ENCODE data around the gene MAP4K3.
"Not testable (repeated sequence)": the region's sequence is repeated elsewhere in the genome, so short reads cannot be mapped to it uniquely, and the experiment has no call there.

Gene MAP4K3

GRCh38 chr2:39368376-39368775 lies 68.7 kb downstream of the MAP4K3 start:
- no peak for DNase-seq

- DNase-seq: no peak
Observed at GRCh38 chr2:39362595-39362994, 74.5 kb downstream of the MAP4K3 start.

- no peak for DNase-seq
Observed at GRCh38 chr2:39361511-39361910, 75.6 kb downstream of the MAP4K3 start.

DNA sequence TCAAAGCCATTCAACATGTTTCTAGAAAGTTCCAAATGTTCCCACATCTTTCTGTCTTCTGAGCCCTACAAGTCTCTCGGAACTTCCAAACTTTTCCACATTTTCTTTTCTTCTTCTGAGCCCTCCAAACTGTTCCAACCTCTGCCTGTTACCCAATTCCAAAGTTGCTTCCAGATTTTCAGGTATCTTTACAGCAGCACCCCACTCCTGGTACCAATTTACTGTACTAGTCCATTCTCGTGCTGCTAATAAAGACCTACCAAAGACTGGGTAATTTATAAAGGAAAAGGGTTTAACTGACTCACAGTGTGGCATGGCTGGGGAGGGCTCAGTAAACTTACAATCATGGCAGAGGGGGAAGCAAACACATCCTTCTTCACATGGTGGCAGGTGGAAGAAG lies 76.7 kb downstream of the MAP4K3 start:
- not testable (repeated sequence) for DNase-seq

DNA sequence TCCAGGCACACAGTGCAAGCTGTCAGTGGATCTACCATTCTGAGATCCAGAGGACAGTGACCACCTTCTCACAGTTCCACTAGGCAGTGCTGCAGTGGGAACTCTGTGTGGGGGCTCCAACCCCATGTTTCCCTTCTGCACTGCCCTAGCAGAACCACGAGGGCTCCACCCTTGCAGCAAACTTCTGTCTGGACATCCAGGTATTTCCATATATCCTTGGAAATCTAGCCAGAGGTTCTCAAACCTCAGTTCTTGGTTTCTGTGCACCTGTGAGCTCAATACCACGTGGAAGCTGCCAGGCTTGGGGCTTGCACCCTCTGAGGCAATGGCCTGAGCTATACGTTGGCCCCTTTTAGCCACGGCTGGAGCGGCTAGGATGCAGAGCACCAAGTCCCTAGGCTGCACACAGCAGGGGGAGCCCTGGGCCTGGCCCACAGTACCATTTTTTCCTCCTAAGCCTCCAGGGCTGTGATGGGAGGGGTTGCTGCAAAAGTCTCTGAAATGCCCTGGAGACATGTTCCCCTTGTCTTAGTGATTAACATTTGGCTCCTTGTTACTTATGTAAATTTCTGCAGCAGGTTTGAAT lies 77.5 kb downstream of the MAP4K3 start:
- peak; percentile 9 for DNase-seq

DNA sequence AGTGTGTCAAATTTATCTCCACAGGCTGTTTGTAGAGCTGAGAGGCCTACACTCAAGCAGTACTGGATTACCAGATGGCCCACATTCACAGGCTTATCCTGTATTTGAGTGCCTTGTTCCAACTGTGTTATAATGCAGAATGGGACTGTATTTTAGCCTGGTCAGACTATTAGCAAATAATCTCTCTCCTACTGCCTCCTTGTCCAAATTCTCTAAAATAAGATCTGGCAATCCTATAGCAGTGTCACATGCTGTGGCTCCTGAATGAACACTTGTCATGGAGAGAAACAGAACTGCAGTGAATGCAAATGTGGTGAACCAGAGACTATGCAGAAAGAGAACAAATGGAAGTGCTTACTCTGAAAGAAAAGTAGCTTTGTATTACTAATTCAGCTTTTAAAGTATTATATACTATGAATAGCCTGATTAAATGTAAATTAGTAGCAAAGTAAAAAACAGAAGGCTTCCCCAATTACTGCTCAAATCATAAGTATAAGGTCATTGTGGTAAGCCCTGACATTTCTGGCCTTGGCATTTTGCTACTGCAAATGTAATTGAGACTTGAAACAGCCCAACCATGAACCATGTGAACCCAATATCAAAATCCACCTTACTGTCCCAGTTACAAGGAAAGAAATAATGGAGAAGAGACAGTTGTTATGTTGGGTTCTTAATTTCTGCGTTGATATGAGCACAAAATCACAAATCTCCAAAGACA lies 80.0 kb downstream of the MAP4K3 start:
- no peak for DNase-seq

DNA sequence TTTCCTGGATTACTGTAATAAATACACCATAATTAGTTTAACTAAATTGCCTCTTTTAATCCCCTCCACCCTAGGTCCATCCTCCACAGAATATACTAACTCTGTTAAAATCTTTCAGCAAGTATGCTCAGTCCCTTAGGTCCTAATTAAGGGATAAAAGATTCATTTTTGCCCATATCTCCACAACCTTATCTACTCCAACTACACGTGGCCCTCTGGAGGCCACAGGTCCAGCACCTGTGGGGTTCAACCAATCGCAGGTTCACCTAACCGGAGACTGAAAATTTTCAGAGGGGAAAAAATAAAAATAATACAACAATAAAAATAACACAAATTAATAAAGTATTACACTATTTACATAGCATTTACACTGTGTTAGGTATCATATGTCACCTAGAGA lies 86.4 kb downstream of the MAP4K3 start:
- DNase-seq: no peak

DNA sequence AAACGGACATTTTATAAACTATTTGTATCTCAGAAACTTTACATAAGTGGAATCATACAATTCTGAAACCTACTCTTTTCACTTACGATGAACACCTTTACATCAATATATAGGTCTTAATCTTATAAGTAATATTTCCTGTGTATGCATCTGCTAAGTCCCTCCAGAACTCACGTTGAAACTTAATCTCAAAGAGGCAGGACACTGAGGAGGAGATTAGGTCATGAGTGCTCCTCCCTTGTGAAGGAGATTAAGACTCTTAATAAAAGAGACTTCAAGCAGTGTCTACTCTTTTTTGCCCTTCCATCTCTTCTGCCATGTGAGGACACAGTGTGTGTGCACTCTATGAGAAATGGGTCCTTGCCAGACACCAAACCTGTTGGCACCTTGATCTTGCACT lies 98.6 kb downstream of the MAP4K3 start:
- no peak for DNase-seq

- peak; percentile 9 for DNase-seq
Observed at GRCh38 chr2:39335930-39336329, 101.2 kb downstream of the MAP4K3 start.

GRCh38 chr2:39334978-39335377 lies 102.1 kb downstream of the MAP4K3 start:
- DNase-seq: no peak

GRCh38 chr2:39334529-39334928 lies 102.6 kb downstream of the MAP4K3 start:
- no peak for DNase-seq

- DNase-seq: peak; percentile 3
Observed at GRCh38 chr2:39326644-39327043, 110.4 kb downstream of the MAP4K3 start.

GRCh38 chr2:39325966-39326365 lies 111.1 kb downstream of the MAP4K3 start:
- no peak for DNase-seq

DNA sequence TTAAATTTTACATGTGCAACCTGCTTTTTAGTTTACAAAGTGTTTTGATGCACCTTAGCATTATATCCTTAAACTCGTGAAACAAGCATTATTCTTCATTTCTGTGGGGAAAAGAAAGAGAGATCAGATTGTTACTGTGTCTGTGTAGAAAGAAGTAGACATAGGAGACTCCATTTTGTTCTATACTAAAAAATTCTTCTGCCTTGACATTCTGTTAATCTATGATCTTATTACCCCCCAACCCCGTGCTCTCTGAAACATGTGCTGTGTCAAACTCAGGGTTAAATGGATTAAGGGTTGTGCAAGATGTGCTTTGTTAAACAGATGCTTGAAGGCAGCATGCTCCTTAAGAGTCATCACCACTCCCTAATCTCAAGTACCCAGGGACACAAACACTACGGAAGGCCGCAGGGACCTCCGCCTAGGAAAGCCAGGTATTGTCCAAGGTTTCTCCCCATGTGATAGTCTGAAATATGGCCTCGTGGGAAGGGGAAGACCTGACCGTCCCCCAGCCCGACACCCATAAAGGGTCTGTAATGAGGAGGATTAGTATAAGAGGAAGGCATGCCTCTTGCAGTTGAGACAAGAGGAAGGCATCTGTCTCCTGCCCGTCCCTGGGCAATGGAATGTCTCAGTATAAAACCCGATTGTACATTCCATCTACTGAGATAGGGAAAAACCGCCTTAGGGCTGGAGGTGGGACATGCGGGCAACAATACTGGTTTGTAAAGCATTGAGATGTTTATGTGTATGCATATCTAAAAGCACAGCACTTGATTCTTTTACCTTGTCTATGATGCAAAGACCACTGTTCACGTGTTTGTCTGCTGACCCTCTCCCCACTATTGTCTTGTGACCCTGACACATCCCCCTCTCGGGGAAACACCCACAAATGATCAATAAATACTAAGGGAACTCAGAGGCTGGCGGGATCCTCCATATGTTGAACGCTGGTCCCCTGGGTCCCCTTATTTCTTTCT lies 115.7 kb downstream of the MAP4K3 start:
- DNase-seq: not testable (repeated sequence)

- no peak for DNase-seq
Observed at GRCh38 chr2:39320162-39320561, 116.9 kb downstream of the MAP4K3 start.

GRCh38 chr2:39313575-39313974 lies 123.5 kb downstream of the MAP4K3 start:
- no peak for DNase-seq

GRCh38 chr2:39311469-39311868 lies 125.6 kb downstream of the MAP4K3 start:
- DNase-seq: no peak

- DNase-seq: no peak
Observed at GRCh38 chr2:39308778-39309177, 128.3 kb downstream of the MAP4K3 start.

- DNase-seq: no peak
Observed at GRCh38 chr2:39306626-39307025, 130.5 kb downstream of the MAP4K3 start.

DNA sequence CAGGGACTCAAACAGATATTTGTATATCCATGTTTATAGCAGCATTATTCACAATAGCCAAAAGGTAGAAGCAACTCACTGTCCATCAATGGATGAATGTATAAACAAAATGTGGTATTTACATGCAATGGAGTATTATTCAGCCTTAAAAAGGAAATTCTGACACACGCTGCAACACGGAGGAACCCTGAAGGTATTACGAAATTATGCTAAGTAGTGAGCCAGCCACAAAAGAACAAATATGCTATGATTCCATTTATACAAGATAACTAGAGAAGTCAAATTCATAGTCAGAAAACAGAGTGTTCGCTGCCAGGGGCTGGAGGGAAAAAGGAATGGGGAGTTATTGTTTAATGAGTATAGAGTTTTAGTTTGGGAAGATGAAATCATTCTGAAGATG lies 132.4 kb downstream of the MAP4K3 start:
- no peak for DNase-seq

DNA sequence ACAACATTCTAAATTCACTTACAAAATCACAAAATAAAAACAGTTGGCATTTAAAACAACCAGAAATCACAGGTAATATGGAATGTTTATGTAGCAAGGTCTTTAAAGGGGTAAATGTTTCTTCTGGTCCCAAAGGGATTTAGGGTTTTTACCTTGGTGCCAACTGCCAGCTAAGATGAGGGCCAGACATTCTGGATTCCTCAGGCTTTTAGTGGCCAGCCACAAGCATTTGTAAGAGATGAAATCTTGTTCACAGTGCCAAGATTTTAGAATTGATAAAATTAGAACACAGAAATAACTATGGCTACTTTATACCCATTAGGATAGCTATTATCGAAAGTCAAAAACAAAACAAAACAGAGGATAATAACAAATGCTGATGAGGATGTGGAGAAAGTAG lies 132.9 kb downstream of the MAP4K3 start:
- no peak for DNase-seq

DNA sequence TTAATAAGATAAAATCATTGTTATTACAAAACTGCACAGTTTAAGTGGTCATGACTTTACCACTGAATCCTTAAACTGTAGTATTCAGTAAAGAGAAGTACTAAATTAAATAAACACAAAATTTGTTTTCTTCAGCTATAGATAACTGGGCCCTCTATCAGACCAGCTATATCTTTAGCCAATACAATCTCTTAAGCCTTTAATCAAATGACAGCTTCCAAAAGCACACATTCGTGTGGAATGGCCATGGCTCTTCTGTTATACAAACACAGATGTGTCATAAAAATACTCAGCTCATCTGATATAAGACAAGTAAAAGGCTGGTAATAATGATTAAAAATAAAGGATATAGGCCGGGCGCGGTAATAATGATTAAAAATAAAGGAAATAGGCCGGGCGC lies 135.7 kb downstream of the MAP4K3 start:
- no peak for DNase-seq
